A549 (cell line): ENCODE data around the gene HOXA11. TPM values are rescaled to one million over a fixed set of nuclear protein-coding genes. Genes with fewer than 3 reads are reported as not detected.

Experiments
- ATAC-seq, 2 experiments: fragments of 200-7000 bp in 1 of 2; fragments of >200 bp in 1 of 2; cut with Nextera tagmentation in 1 of 2; cut with Tn5 transposase in 1 of 2; 3 replicates each; pipeline versions ENCODE4 v1.8.0 to v1.9.1; 2018 to 2020; ENCODE audit warnings: mild to moderate bottlenecking in 1 of 2, moderate library complexity in 1 of 2
- CTCF ChIA-PET: fragments of 300-600 bp; sonication (Branson Sonifier 250); formaldehyde crosslinking; extraction: SDS; loops from one replicate; lab custom pipeline; 2021; ENCODE audit warnings: antibody characterized with exemption, inconsistent platforms; lab: Yijun Ruan, JAX
- POLR2A ChIA-PET: fragments of 350-600 bp; formaldehyde crosslinking; extraction: SDS; loops from one replicate; lab custom pipeline; 2021; ENCODE audit warnings: antibody characterized with exemption, inconsistent platforms; lab: Yijun Ruan, JAX
- DNase-seq, 2 experiments: peaks; one replicate each; pipeline versions ENCODE4 v3.0.0 to v3.0.0-alpha.2; 2011 to 2016; ENCODE audit warnings: low read depth in 1 of 2, low spot score in 1 of 2
- FAIRE-seq: peaks from 2 replicates; lab custom pipeline; 2011; peaks lifted over from hg19 to GRCh38; lab: Jason Lieb, UNC
- H3K27ac ChIP-seq, 2 experiments: fragments of >200 bp; sonication (Bioruptor Twin); formaldehyde crosslinking; 3 replicates each; pipeline ENCODE4 v1.5.1; 2016 to 2017
- H3K4me1 ChIP-seq: fragments of >200 bp; sonication (Bioruptor Twin); formaldehyde crosslinking; 3 replicates; pipeline ENCODE4 v1.6.1; 2016
- H3K4me2 ChIP-seq: fragments of >200 bp; sonication (Bioruptor Twin); formaldehyde crosslinking; 3 replicates; pipeline ENCODE4 v1.6.1; 2016
- H3K4me3 ChIP-seq: fragments of >200 bp; sonication (Bioruptor Twin); formaldehyde crosslinking; 3 replicates; pipeline ENCODE4 v1.5.1; 2016
- H3K9me3 ChIP-seq: fragments of >200 bp; sonication (Bioruptor Twin); formaldehyde crosslinking; 3 replicates; pipeline ENCODE4 v1.6.1; 2016
- CHD2 ChIP-seq: fragments of 150-350 bp; IDR thresholded peaks from 2 replicates; pipeline ENCODE4 v1.6.1; 2014; ENCODE audit warnings: low read length; ENCODE audit not compliant: partially characterized antibody
- EHF ChIP-seq: fragments of 250-450 bp; sonication (Bioruptor Pico); IDR thresholded peaks from 2 replicates; pipeline ENCODE4 v1.5.0; 2020; ENCODE audit warnings: mild to moderate bottlenecking
- GATA3 ChIP-seq: IDR thresholded peaks from 2 replicates; pipeline ENCODE4 v1.6.1; 2012; ENCODE audit warnings: borderline replicate concordance
- KDM5A ChIP-seq: fragments of 200-600 bp; sonication (generic); IDR thresholded peaks from 2 replicates; pipeline ENCODE4 v1.6.1; 2016; ENCODE audit warnings: antibody characterized with exemption, mild to moderate bottlenecking
- MAZ ChIP-seq: fragments of 150-350 bp; IDR thresholded peaks from 2 replicates; pipeline ENCODE4 v1.6.1; 2014; ENCODE audit warnings: antibody characterized with exemption, low read depth, low read length, borderline replicate concordance
- NPAS2 ChIP-seq: fragments of 250-450 bp; sonication (Bioruptor Pico); IDR thresholded peaks from 2 replicates; pipeline ENCODE4 v1.8.0; 2022; ENCODE audit warnings: mild to moderate bottlenecking, moderate library complexity, borderline replicate concordance
- NR3C1 ChIP-seq: fragments of >200 bp; sonication (Bioruptor Twin); formaldehyde crosslinking; IDR thresholded peaks from 3 replicates; pipeline ENCODE4 v1.6.1; 2017
- PHF8 ChIP-seq: fragments of 200-600 bp; sonication (generic); IDR thresholded peaks from 2 replicates; pipeline ENCODE4 v1.6.1; 2016; ENCODE audit warnings: low read depth, mild to moderate bottlenecking, antibody characterized with exemption, moderate library complexity, borderline replicate concordance
- POLR2A ChIP-seq: IDR thresholded peaks from 2 replicates; pipeline ENCODE4 v1.6.1; 2012; ENCODE audit warnings: mild to moderate bottlenecking, low read length
- RFX5 ChIP-seq: fragments of 450-650 bp; IDR thresholded peaks from 2 replicates; pipeline ENCODE4 v1.7.1; 2014; ENCODE audit warnings: antibody characterized with exemption, mild to moderate bottlenecking, moderate library complexity
- SREBF2 ChIP-seq: fragments of 450-650 bp; IDR thresholded peaks from 2 replicates; pipeline ENCODE4 v1.6.1; 2014; ENCODE audit warnings: mild to moderate bottlenecking, moderate library complexity
- TP53 ChIP-seq: fragments of 250-450 bp; sonication (Bioruptor Pico); IDR thresholded peaks from 2 replicates; pipeline ENCODE4 v1.5.0; 2021; ENCODE audit warnings: mild to moderate bottlenecking, moderate library complexity
- WGBS: methylation state at CpG from one replicate; pipeline ENCODE4 v1.1.6; 2017; ENCODE audit errors: missing lambda C conversion rate; 5-methylcytosine and 5-hydroxymethylcytosine counted together
- polyA plus RNA-seq, 4 experiments: library from polyadenylated mRNA; depleted of rRNA in 3 of 4; stranded (reverse); fragments of >200 nt; fragmentation: RNase III in 1 of 4; extraction: RNeasy Plus Mini Kit Qiagen cat#74134 plus additional on column Dnase treatment in 1 of 4; gene quantifications; 2 replicates in 3 of 4; 3 replicates in 1 of 4; pipeline ENCODE4 v1.2.3, GENCODE V29; 2011 to 2017
- TF ChIP-seq, protein P1 (sequence below): fragments of >200 bp; sonication (Bioruptor Twin); formaldehyde crosslinking; IDR thresholded peaks from 3 replicates; pipeline ENCODE4 v1.6.1; 2016
- TF ChIP-seq, protein P2 (sequence below): fragments of 150-350 bp; IDR thresholded peaks from 2 replicates; pipeline ENCODE4 v1.6.1; 2014; ENCODE audit warnings: low read depth, mild to moderate bottlenecking, low read length
- TF ChIP-seq, protein P3 (sequence below): IDR thresholded peaks from 2 replicates; pipeline ENCODE4 v1.6.1; 2012

The HOXA11 gene
- polyA plus RNA-seq, 2 of the 4 experiments (the other 2 are of a cell fraction) = 0.68 to 0.84 TPM

DNA sequence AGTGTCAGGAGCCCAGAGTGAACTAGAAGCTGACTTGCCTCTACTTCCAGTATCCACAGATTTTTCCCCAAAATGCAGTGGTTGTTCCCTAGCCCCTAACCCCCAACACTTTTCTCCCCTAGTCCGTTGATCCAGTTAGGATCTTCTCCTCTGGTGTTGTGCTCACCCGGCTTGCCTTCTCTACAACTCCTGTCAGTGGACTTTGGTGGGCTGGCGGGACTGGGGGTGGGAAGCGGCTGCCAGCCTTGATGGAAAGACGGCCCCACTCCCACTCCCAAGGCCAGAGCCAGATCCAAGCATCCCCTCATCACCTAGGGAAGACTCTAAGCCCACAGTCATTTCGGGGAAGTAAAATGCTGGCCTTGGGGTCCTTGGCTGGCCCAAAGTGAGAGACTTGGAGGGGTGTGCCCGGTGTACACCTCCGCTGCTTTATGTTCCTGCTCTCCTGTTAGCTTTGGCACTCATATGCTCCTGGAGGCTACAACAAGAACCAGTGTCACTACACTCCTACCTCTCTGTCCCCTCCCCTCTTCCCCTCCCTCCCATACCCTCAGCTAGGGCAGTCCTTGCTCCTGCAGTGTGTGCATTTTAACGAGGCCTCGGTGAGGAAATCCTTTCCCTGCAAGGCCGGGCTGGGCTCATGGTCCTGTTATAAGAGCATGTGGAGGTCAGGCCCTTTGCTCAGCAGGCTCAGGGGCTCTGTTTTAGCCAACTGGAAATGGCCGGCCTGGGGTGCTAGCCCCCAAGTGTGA lies 10.0 kb downstream of the HOXA11 start (continued):
- TF ChIP-seq, protein P1, sequence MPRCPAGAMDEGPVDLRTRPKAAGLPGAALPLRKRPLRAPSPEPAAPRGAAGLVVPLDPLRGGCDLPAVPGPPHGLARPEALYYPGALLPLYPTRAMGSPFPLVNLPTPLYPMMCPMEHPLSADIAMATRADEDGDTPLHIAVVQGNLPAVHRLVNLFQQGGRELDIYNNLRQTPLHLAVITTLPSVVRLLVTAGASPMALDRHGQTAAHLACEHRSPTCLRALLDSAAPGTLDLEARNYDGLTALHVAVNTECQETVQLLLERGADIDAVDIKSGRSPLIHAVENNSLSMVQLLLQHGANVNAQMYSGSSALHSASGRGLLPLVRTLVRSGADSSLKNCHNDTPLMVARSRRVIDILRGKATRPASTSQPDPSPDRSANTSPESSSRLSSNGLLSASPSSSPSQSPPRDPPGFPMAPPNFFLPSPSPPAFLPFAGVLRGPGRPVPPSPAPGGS = no peak
- TF ChIP-seq EHF (CRISPR knock-in tag) = no peak
- TF ChIP-seq PHF8 = no peak
- no peak for TF ChIP-seq NPAS2 (CRISPR knock-in tag)

DNA sequence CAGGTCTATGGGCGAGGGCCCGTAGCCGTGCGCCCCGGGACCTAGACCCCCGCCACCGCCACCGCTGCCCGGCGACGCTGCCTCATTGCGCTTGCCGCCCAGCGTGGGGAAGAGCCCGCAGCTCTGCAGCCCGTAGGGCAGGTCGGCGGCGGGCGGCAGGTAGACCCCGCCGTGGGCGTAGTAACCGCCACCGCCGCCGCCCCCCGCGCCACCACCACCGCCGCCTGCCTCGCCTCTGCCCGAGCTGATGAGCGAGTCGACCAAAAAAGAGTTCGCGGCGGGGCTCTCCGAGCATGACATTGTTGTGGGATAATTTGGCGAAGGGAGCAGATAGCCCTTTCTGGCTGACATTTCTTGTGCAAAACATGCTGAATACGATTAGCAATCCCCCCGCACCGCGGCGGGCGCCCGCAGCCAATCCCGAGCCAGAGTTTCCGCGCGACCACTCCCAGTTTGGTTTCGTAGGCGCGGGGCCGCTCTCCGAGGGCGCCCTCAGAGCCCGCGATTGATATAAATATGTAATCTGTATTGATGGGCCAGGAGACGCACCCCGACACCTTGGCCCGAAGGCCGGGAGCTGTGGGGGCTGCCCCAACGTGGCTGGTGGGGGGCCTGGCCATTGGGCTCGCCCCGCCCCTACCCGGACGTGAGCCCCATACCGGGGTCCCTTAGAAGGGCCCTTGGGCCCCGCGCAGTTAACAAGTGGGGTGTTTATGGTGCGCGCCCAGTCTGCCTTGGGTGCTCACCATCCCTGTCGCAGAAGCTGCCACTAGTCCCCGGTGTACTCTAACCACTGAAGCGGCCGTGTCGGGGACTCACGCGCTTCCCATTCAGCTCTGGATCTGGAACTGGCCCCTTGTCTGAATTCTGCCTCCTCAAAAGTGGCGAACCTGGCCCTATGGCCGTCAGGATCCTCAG lies 10.8 kb downstream of the HOXA11 start, which contains the start of gene HOXA10:
Gene HOXA10, minus strand, starts transcription at position 365 of the 918 bp plus-strand sequence. Its CDS starts 14 bp downstream, at position 351.
- WGBS = 93% methylated on average over 70 of the region's 82 CpGs
- peaks cover 5% of the 10 kb centered on the region; the same call in 2 of the 3 replicates for H3K4me1 ChIP-seq
- TF ChIP-seq RFX5 (no peak), GATA3 (no peak), CHD2 (no peak), SREBF2 (no peak), TP53 (CRISPR knock-in tag) (no peak), KDM5A (no peak), NR3C1 (no peak)
- TF ChIP-seq, protein P2, sequence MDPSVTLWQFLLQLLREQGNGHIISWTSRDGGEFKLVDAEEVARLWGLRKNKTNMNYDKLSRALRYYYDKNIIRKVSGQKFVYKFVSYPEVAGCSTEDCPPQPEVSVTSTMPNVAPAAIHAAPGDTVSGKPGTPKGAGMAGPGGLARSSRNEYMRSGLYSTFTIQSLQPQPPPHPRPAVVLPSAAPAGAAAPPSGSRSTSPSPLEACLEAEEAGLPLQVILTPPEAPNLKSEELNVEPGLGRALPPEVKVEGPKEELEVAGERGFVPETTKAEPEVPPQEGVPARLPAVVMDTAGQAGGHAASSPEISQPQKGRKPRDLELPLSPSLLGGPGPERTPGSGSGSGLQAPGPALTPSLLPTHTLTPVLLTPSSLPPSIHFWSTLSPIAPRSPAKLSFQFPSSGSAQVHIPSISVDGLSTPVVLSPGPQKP = no peak
- TF ChIP-seq, all 56 proteins: peak for 0
- DNase-seq (no peak), ATAC-seq (no peak), FAIRE-seq (no peak)
- no peaks in the 10 kb centered on the region for H3K9me3 ChIP-seq
- ChIA-PET POLR2A (interaction anchor here (0.6 kb wide), 1 partner anchor 747 kb away, joined by 3 read pairs; no protein-coding TSS in a partner anchor), CTCF (interaction anchor here (1.6 to 6.1 kb wide), 3 partner anchors 12 to 21 kb away, joined by 3 to 47 read pairs (median 4); no protein-coding TSS in a partner anchor)
- peak within 1 kb of the TSS; percentile 74 for H3K4me2 ChIP-seq
- peak within 1 kb of the TSS; percentile 54 for H3K4me3 ChIP-seq
- H3K27ac ChIP-seq = peak within 1 kb of the TSS; percentile 88 to 90

DNA sequence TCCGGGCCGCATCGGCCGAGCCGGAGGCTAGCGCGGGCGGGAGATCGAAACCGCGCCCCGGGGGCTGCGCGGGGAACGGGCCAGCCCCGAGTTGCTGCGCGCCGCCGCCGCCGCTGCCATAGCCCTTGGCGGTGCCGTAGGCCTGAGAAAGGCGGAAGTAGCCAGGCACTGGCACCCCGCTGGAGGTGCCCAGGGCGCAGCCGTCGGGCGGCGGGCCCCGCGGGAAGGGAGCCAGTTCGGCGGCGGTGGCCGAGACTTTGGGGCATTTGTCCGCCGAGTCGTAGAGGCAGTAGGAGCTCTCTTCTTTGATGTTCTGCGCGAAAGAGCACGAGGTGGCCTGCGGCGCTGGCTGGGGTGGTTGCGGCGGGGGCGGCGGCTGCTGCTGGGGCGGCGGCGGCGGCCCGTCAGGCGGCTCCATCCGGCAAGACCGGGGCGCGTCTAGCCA lies 11.5 kb downstream of the HOXA11 start:
- CTCF ChIA-PET = interaction anchor here (1.3 to 6.1 kb wide), 4 partner anchors 8 to 22 kb away, joined by 3 to 47 read pairs (median 4); no protein-coding TSS in a partner anchor
- peak overlapping the region; percentile 88 to 90 for H3K27ac ChIP-seq
- no peak for TF ChIP-seq MAZ
- TF ChIP-seq POLR2A = peak; percentile 27
- TF ChIP-seq, protein P3, sequence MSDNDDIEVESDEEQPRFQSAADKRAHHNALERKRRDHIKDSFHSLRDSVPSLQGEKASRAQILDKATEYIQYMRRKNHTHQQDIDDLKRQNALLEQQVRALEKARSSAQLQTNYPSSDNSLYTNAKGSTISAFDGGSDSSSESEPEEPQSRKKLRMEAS = 0 out of 2 replicates have a peak, but pooled peaks have one; percentile 15
- TF ChIP-seq, all 56 proteins: peak for 2
- no peak for FAIRE-seq
- peak; percentile 36 to 51; a peak in 4 of 6 replicates for ATAC-seq
- H3K9me3 ChIP-seq = no peaks in the 10 kb centered on the region
- H3K4me3 ChIP-seq = peak overlapping the region; percentile 54
- peak overlapping the region; percentile 74 for H3K4me2 ChIP-seq
- DNase-seq = no peak
- POLR2A ChIA-PET = interaction anchor here (1.1 kb wide), 1 partner anchor 59 kb away, joined by 4 read pairs; no protein-coding TSS in a partner anchor
- peaks cover 4% of the 10 kb centered on the region; the same call in 1 of the 3 replicates for H3K4me1 ChIP-seq
- 95% methylated on average over 15 of the region's 59 CpGs for WGBS
